Kidney (tissue), 14 donors: ENCODE measurements around the gene FAM120A. TPM values are rescaled to one million over a fixed set of nuclear protein-coding genes. Genes with fewer than 3 reads are reported as not detected.

Experiments used
- DNase-seq, 5 donors: peaks; one replicate each; pipeline ENCODE4 v3.0.0-alpha.2; 2013 to 2020
- FAIRE-seq: peaks from 2 replicates; lab custom pipeline; 2012; peaks lifted over from hg19 to GRCh38; lab: Jason Lieb, UNC
- H3K27ac ChIP-seq, 2 donors: one replicate each; pipeline ENCODE4 v1.7.0; 2013; ENCODE audit warnings: low read depth in 2 of 2, low read length in 2 of 2, inconsistent platforms in 1 of 2
- H3K27me3 ChIP-seq: one replicate; pipeline ENCODE4 v1.7.1; 2013; ENCODE audit warnings: low read length, inconsistent platforms; ENCODE audit not compliant: control insufficient read depth, insufficient read depth
- H3K36me3 ChIP-seq, 3 donors: one replicate each; pipeline versions ENCODE4 v1.7.0 to v1.7.1; 2013; ENCODE audit warnings: low read length in 3 of 3, control low read depth in 1 of 3, inconsistent platforms in 1 of 3; ENCODE audit not compliant: insufficient read depth in 3 of 3, control insufficient read depth in 2 of 3
- H3K4me1 ChIP-seq, 3 donors: one replicate each; pipeline versions ENCODE4 v1.7.0 to v1.7.1; 2013; ENCODE audit warnings: low read length in 3 of 3, inconsistent platforms in 1 of 3, low read depth in 1 of 3; ENCODE audit not compliant: control insufficient read depth in 2 of 3, insufficient read depth in 2 of 3
- H3K4me3 ChIP-seq, 3 donors: one replicate each; pipeline versions ENCODE4 v1.7.0 to v1.8.1; 2013; ENCODE audit warnings: low read length in 3 of 3, control low read depth in 1 of 3, inconsistent platforms in 1 of 3
- H3K9ac ChIP-seq, 3 donors: one replicate each; pipeline versions ENCODE4 v1.7.0 to v1.7.1; 2013; ENCODE audit warnings: low read length in 3 of 3, control low read depth in 1 of 3, inconsistent platforms in 1 of 3
- H3K9me3 ChIP-seq, 3 donors: one replicate each; pipeline versions ENCODE4 v1.7.0 to v1.7.1; 2013; ENCODE audit warnings: low read length in 3 of 3, control low read depth in 1 of 3, inconsistent platforms in 1 of 3; ENCODE audit not compliant: control insufficient read depth in 2 of 3, insufficient read depth in 1 of 3
- intact Hi-C: fragments of 100-400 bp; cut with DNase I; formaldehyde crosslinking; loops from one replicate; pipeline ENCODE4 v1.11.1; 2022
- polyA plus RNA-seq: library from polyadenylated mRNA; stranded (reverse); fragments of 350-450 nt; fragmentation: Illumina TruSeq; extraction: RNeasy Lipid Tissue Mini Kit (QIAGEN cat#74804); gene quantifications from one replicate; pipeline ENCODE4 v1.2.3, GENCODE V29; 2014; ENCODE audit warnings: low read depth, low replicate concordance; ENCODE audit not compliant: insufficient read depth
- total RNA-seq: library from RNA; stranded (reverse); fragmentation: NEBNext Ultra II Directional; extraction: Animal tissue kit (Norgen Biotek cat#: 25700); gene quantifications from one replicate; pipeline ENCODE4 v1.2.1, GENCODE V29; 2021
- TF ChIP-seq, protein P1 (sequence below): IDR thresholded peaks from 3 replicates; pipeline ENCODE4 v1.5.1; 2012; ENCODE audit warnings: mild to moderate bottlenecking, moderate library complexity, borderline replicate concordance; ENCODE audit not compliant: insufficient read depth; ENCODE audit errors: extremely low read depth
- donor health status: control.
- donor health status: control.
- donor health status: control.
- donor health status: control.
- donor health status: control.
- donor health status: DM: yes; HTN: yes; CAD: no.
- donor health status: Normal renal cell carcinoma (clear cell type).

Gene FAM120A
- total and polyA plus RNA-seq, 2 donors from 2014 or later: 43.7 to 127 TPM

DNA sequence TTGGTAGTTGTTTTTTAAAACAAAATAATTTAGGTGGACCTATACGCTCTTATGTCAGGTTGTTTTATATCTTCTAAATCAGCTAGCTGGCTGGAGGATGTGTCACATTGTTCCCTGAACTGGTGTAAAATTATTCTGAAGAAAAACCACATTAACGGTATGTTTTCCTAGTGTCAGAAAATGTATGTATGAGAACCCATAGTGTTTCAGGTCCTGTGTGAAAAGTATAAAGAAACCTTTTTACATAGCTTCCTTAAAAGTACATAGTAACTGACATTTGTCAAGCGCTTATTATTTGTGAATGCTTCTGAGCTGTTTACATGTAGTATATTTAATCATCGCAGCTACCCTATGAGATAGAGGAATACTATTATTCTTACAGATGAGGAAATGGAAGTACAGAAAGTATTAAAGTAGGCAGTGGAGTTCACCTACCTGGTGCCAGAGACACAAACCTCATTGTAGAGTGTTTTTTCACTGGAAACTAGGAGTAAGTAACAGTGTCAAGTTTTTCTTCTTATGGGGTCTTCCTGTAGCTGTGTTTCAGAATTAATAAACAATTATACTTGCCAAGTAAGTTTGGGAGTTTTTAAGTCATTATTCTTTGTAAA is 12.3 kb downstream of the FAM120A start:
- Histone ChIP-seq H3K9ac (no peak overlapping the region), H3K4me1 (peaks cover 3 to 23% (median 21%) of the 10 kb centered on the region in 3 donors), H3K27me3 (no peaks in the 10 kb centered on the region), H3K4me3 (no peak overlapping the region), H3K9me3 (no peaks in the 10 kb centered on the region), H3K36me3 (no peaks in the 10 kb centered on the region), H3K27ac (no peak overlapping the region)
- TF ChIP-seq, protein P1, sequence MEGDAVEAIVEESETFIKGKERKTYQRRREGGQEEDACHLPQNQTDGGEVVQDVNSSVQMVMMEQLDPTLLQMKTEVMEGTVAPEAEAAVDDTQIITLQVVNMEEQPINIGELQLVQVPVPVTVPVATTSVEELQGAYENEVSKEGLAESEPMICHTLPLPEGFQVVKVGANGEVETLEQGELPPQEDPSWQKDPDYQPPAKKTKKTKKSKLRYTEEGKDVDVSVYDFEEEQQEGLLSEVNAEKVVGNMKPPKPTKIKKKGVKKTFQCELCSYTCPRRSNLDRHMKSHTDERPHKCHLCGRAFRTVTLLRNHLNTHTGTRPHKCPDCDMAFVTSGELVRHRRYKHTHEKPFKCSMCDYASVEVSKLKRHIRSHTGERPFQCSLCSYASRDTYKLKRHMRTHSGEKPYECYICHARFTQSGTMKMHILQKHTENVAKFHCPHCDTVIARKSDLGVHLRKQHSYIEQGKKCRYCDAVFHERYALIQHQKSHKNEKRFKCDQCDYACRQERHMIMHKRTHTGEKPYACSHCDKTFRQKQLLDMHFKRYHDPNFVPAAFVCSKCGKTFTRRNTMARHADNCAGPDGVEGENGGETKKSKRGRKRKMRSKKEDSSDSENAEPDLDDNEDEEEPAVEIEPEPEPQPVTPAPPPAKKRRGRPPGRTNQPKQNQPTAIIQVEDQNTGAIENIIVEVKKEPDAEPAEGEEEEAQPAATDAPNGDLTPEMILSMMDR: no peak
- intact Hi-C loops: no loop called here
- DNase-seq (no peak), FAIRE-seq (no peak)

DNA sequence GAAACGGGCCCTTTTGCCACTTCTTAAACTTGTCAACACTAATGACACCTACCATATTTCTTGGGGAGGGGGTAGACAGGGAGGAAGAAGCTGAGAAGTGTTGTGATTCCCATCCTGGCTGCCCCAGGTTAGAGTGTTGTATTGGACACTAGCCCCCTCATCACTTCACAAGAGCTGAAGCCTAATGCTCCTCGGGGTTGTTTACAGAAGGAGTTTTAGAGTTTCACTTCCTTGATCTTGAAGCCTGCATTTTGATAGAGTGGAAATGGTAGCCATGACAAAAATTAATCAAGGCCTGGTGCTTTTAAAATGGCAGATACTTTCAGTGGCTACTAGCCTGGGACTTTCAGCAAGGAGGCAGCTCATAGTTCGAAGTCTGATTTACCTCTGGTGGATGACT is 12.9 kb downstream of the FAM120A start:
- H3K9me3 ChIP-seq: no peaks in the 10 kb centered on the region
- DNase-seq: no peak
- H3K27ac ChIP-seq: no peak overlapping the region
- peaks cover 5 to 27% (median 24%) of the 10 kb centered on the region in 3 donors for H3K4me1 ChIP-seq
- no peak for FAIRE-seq
- no peaks in the 10 kb centered on the region for H3K36me3 ChIP-seq
- H3K4me3 ChIP-seq: no peak overlapping the region
- H3K27me3 ChIP-seq: no peaks in the 10 kb centered on the region
- no peak overlapping the region for H3K9ac ChIP-seq
- TF ChIP-seq, protein P1: no peak
- intact Hi-C loops: no loop called here

DNA sequence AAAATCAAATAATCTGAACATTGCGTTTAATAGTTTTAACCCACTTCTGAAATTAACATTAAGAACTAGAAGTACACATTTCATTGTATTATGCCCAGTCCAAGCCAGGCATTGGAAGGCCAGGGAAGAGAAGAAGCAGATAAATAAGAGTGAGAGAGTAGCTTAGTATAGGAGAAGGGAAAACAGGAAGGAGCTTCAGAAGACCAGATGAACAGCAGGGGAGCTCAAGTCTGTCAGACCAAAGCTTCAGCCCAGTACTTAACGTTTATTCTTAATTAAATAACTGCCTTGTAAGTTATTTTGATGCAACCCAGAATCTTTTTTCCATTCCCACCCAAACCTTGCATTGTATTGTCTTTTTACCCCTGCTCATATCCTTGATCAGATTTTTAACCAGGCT is 13.4 kb downstream of the FAM120A start:
- H3K27me3 ChIP-seq: no peaks in the 10 kb centered on the region
- no peak overlapping the region for H3K4me3 ChIP-seq
- FAIRE-seq (no peak), DNase-seq (no peak)
- H3K27ac ChIP-seq: no peak overlapping the region
- H3K4me1 ChIP-seq: peaks cover 5 to 30% (median 24%) of the 10 kb centered on the region in 3 donors
- no peaks in the 10 kb centered on the region for H3K9me3 ChIP-seq
- TF ChIP-seq, protein P1: no peak
- no peak overlapping the region for H3K9ac ChIP-seq
- H3K36me3 ChIP-seq: no peaks in the 10 kb centered on the region
- intact Hi-C loops: no loop called here

DNA sequence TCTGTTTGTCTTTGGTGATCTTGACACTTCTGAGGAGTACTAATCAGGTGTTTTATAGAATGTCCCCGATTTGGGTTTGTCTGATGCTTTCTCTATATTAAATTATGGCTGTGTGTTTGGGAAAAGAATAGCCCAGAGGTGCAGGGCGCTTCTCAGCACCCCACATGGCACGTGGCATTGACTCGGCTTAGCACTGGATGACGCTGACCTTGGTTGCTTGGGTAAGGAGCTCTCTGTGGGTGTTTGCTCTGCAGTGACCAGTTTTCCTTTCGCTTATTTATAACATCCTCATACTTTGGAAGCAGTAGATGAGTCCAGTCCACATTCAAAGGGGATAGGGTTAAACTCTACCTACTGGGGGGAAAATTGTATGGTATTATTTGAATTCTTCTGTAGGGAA is 14.4 kb downstream of the FAM120A start:
- H3K4me3 ChIP-seq: no peak overlapping the region
- no peak overlapping the region for H3K9ac ChIP-seq
- H3K4me1 ChIP-seq: peaks cover 5 to 34% (median 24%) of the 10 kb centered on the region in 3 donors
- no peaks in the 10 kb centered on the region for H3K9me3 ChIP-seq
- H3K27ac ChIP-seq: no peak overlapping the region
- DNase-seq (no peak), FAIRE-seq (no peak)
- no peaks in the 10 kb centered on the region for H3K27me3 ChIP-seq
- intact Hi-C loops: no loop called here
- TF ChIP-seq, protein P1: no peak
- H3K36me3 ChIP-seq: no peaks in the 10 kb centered on the region
